GM18861 (cell line): Measurements from ENCODE around the gene RBM27.
"Not testable (repeated sequence)": the region's sequence is repeated elsewhere in the genome, so short reads cannot be mapped to it uniquely, and the experiment has no call there.

ENCODE experiments used
- ATAC-seq: cut with Tn5 transposase; IDR thresholded peaks from one replicate; pipeline ENCODE4 v1.9.1; 2021; ENCODE audit not compliant: unreplicated experiment

RBM27 gene

DNA sequence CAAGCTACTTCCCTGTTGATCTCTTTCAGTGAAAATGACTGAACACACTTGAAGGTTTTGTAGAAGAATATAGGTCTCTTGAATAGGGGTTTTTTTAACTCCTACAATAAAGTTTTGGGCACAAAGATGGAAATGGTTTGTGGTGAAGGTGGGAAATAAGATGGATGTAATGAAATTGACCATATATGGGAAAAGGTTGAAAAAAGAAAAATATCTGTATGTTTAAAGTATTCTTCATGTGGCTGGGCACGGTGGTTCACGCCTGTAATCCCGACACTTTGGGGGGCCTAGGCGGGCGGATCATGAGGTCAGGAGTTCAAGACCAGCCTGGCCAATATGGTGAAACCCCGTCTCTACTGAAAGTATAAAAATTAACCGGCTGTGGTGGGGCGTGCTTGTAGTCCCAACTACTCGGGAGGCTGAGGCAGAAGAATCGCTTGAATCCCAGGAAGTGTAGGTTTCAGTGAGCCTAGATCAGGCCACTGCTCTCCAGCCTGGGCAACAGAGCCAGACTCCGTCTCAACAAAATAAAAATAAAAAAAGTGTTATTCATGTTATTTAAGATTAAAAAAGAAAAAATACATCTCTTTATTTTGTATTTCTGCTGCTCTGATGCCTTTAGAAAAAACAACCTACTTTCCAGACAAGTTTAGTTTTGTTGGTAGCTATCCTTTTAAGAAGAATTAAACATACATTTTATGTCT, 2.2 kb downstream of the RBM27 start:
- no peak for ATAC-seq

DNA sequence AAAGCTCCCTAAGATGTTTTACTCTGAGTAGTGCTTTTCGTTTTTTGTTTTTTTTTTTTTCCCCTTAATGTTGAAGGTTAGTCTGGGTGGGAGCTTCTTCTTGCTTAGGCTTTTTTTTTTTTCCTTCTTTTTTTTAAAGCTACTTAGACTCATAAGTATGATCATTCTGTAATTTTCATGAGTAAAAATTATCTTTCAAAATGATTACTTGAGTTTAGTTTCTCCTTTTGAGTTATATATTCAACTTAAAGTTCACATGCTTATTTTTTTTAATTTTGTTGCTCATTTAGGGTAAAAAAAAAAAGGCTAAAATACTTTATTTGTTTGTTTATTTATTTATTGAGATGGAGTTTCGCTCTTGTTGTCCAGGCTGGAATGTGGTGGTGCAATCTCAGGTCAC, 2.9 kb downstream of the RBM27 start:
- no peak for ATAC-seq

DNA sequence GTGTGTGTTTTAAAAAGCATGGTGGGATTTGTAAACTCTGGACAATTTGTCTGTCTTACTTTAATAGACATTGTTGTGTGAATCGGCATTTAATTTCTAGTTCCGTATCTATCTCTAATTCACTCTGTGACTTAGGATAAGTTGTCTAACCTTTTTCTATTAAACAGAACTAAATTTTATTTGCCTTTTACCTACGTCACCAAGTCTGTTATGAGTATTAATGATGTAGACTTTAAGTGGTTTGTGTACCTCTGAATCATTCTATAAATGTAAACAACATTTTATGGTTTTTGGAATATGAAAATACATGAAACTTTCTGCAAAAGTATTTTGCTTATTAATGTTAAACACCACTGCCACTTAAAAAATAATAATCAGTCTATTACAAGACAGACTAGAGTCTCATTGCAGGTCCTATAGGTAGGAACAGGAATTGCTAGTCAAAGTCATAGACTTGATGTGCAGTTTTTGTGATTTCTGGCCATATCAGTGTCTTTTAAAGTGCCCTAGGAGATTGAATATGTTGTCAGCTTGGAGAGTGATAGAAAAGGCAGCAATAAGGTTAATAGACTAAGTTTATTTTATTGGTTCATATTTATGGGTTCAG, 5.6 kb downstream of the RBM27 start:
- peak; percentile 37 for ATAC-seq

DNA sequence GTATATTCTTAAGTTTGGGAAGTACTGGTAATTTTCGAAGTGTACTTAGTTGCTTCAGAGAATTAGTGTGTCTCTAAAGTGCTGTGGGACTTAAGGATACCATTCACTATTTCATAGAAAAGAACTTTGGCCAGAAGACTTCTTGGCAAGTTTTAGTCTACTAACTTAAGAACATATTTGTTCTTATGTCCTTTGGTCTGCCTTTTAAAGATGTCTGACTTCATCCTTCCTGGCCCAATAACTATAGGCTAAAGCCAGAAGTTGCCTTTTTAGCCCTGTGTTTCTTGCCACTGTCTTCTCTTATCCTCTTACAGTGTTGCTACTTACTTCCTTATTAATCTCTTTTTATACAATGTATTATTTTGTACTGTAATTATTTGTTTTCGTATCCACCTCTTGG, 6.3 kb downstream of the RBM27 start:
- no peak for ATAC-seq

DNA sequence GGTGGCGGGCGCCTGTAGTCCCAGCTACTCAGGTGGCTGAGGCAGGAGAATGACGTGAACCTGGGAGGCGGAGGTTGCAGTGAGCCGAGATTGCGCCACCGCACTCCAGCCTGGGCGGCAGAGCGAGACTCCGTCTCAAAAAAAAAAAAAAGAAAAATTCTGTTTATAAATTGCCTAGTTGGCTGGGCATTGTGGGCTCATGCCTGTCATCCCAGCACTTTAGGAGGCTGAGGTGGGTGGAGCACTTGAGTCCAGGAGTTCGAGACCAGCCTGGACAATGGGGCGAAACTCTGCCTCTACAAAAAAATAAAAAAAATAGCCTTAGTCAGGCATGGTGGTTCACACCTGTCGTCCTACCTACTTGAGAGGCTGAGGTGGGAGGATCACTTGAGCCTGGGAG, 7.4 kb downstream of the RBM27 start:
- not testable (repeated sequence) for ATAC-seq

DNA sequence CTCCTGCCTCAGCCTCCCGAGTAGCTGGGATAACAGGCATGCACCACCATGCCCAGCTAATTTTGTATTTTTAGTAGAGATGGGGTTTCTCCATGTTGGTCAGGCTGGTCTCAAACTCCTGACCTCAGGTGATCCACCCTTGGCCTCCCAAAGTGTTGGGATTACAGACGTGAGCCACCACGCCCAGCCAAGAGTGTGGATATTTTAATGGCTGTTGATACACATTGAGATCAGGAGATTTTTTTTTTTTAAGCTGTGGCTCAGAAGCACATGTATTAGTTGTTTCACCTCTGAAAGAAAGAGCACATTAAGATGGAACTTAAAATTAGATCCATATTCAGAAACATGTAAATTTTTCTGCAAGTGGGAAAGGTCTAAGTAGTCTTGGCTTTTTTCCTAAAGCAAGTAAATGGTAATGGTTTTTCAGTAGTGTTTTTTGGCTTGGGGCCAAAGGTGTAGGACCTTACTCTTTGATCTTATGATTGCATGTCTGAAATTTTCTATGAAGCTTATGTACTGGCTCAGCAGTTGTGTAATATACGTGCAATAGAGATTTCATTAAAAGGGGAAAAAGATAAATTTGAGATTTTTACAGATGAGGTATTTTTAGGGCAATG, 9.9 kb downstream of the RBM27 start:
- no peak for ATAC-seq

DNA sequence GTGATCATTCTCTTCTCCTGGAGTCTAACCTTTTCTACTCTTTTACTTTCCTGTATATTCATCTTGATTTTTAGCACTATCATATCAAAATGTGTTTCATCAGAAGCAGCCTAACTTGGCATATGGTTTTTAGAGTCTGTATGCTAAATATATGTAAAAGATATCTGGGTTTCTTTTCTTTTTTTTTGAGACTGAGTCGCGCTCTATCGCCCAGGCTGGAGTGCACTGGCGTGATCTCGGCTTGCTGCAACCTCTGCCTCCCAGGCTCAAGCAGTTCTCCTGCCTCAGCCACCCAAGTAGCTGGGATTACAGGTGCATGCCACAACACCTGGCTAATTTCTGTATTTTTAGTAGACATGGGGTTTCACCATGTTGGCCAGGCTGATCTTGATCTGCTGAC, 11.5 kb downstream of the RBM27 start:
- not testable (repeated sequence) for ATAC-seq

DNA sequence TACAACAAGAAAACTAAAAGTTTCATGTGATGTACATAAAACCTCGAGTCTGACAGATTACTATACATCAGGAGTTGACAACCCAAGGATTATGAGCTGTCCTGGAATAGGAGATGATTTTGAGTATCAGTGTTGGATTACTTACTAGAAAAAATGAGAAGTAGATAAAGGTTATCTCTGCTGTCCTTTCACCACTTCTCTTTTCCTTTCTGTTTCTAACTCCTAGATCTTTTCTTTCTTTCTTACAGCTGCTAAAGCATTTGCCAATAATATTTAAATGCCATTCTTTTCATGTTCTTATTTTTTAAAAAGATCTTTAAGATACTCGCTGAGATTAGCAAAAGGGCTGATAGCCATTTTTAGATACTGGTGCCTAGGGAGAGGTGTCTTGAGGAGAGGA, 14.8 kb downstream of the RBM27 start:
- no peak for ATAC-seq

DNA sequence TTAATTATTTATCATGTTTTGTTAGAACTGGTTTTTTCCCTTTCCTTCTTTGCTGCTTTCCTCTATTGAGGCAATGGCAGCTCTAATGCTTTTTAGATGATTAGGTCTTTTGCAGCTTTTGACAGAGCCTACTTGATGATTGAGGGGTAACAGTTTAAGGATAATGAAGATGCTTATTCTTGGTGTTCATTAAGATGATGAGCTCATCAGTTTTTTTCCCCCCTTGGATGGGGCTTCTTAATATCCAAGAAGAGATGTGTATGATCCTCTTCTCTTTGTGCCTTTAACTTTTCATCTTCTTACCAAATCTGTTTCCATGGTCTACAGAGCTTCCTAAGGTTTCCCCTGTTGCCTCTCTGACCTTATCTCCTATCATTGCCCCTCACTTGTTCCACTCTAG, 15.8 kb downstream of the RBM27 start:
- ATAC-seq = no peak

DNA sequence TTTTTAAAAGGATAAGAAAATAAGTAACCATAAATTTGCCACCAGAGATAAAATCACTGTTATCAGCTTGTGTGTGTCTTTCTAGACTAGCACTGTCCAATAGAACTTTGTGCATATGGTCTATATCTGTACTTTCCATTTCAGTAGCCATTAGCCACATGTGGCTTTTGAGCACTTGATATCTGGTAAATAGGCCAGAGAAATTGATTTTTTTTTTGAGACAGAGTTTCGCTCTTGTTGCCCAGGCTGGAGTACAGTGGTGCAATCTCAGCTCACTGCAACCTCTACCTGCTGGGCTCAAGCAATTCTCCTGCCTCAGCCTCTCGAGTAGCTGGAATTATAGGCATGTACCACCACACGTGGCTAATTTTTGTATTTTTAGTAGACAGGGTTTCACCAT, 17.8 kb downstream of the RBM27 start:
- no peak for ATAC-seq

DNA sequence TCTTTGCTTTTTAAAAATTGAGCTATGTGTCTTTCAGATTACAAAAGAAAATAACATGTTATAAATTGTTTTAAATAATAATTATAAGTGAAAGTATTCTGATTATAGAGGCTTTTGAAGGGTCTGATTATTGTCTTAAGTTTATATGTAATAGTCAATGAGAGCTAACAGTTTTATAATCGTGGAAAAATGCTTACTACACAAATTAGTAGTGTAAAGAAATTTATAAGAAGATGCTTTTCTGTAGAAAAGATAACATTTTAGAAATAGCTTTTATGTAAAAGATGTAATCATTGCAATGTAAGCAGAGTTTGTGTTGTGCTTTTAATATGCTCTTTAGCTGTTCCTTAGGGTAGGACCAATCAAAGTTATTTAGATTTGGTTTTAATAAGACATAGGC, 18.6 kb downstream of the RBM27 start:
- ATAC-seq = no peak

DNA sequence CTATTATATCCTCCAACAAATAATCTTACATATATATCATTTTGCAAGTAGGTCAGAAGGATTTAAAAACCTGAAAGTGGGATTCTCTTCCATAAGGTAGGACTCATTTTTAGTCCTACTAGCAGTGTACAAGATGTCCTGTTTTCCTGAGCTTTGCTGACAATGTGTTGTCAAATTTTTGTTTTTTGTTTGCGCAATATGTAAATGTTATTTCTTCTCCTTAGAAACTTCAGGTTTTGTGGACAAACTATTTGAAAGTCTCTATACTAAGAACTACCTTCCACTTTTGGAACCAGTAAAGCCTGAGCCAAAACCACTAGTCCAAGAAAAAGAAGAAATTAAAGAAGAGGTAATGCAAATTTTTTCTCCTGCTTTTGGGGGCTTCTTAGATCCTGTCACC, 19.8 kb downstream of the RBM27 start:
- no peak for ATAC-seq

DNA sequence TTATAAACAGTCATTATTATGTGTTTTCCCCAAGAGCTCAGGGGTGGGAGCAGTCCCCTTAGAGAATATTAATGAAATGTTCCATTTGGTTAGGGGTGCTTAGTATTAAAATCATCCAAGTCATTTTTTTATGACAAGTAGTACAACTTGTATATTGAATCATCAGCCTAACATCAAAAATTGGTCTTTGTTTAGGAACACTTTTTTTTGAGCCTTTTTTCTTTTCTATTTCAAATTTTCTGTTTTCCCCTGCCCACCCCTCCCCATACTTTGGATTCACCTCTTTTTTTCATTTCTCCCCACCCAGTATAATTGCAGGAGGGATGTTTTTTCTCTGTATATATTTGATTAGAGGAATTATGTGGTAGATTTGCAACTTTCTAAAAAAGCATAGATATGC, 25.8 kb downstream of the RBM27 start:
- no peak for ATAC-seq

DNA sequence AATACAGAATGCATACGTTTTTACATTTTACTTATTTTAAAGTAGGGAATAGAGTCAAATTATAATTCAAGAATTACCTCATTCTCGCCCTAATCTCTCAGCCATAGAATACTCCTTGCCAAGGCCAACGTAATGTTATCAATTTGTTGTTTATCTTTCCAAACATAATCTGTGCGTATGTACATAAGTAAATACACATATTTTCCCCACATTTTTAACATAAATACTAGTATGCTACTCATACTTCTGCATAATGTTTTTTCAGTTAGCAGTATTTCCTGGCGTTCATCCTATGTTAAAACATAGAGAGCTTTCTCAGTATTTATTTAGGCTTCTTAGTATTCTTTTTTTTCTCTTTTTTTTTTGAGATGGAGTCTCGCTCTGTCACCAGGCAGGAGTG, 28.8 kb downstream of the RBM27 start:
- ATAC-seq = no peak

DNA sequence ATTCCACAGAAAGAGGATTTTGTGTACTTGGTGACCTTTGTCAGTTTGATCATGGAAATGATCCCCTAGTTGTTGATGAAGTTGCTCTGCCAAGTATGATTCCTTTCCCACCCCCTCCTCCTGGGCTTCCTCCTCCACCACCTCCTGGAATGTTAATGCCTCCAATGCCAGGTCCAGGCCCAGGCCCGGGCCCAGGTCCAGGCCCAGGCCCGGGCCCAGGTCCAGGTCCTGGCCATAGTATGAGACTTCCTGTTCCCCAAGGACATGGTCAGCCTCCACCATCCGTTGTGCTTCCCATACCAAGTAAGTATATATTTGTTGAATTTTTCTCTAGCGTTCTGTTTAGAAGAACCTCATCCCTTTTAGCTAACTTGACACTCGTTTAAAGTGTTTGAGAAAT, 30.0 kb downstream of the RBM27 start:
- no peak for ATAC-seq

DNA sequence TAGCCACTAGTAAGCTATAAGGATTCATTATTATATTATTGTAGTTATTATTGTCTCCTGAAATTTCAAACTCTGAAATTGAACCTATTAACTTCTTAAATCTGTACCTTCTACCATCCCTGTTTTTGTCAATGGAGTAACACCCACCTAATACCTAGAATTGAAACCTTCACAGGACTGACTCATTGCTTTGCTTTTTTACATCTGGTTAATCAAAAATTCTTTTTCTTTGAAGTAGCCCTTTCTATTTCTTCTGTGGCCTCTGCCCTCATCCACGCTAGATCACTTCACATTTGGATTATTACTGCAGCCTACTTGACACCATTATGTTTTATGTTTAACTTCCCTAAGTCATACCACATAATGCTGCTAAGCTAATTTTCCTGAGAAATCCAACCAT, 35.6 kb downstream of the RBM27 start:
- peak; percentile 71 for ATAC-seq

DNA sequence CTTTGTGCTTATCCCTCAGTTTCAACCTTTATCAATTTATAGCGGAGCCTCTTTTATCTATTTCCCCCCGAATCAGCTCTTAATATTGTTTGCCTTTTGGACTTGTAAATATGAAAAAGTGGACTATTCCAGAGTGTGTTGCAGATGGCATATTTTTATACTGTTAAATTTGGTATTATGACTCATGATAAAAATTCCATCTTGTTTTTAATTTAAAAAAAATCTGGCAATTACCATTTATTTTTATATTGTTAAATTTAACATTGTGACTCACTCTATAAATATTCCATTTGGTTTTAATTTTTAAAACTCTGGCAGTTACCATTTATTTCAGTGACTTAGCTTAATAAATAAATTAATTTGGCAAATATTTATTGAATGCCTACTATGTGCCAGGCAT, 37.5 kb downstream of the RBM27 start:
- no peak for ATAC-seq

DNA sequence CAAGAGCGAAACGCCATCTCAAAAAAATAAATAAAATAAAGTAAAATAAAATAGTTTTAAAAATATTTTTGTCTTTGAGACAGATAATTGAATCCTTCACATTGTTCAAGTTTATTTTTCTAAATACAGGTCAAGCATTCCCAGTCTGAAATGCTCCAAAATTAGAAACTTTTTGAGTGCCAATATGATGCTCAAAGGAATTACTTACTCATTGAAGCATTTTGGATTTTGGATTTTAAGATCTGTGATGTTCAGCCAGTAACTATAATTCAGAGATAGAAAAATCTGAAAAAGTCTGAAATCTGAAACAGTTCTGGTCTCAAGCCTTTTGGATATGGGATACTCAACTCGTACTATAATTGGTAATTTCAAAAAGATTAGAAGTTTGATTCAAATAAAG, 39.8 kb downstream of the RBM27 start:
- no peak for ATAC-seq

DNA sequence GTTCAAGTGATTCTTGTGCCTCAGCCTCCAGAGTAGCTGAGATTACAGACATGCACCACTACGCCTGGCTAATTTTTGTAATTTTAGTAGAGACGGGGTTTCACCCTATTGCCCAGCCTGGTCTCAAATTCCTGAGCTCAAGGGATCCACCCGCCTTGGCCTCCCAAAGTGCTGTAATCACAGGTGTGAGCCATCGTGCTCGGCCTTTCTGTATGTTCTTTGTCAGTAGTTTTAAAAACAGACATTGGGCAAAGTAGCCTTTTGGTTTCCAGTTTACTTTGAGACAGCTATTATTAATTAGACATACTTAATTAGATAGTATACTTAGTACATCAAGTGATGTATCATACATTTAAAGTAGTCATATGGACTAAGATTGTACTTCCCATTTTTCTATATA, 45.2 kb downstream of the RBM27 start:
- no peak for ATAC-seq

DNA sequence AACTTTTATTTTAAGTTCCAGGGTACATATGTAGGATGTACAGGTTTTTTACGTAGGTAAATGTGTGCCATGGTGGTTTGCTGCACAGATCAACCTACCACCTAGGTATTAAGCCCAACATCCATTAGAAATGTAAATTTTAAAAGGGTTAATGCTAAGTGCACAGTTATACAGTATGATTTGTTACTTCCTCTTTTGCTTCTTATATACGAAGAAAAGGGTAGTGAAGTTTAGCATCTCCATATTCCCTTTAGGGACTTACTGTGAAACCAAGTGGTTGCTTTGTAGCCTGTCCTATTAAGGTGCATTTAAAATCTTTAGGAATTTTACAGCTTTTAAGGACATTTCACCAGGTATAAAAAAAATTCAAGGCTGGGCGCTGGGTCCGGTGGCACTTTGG, 46.4 kb downstream of the RBM27 start:
- ATAC-seq = peak; percentile 82
